Naive thymus-derived CD8-positive, alpha-beta T cell (primary cell): ENCODE results near the gene MZB1. TPM values are rescaled to one million over a fixed set of nuclear protein-coding genes. Genes with fewer than 3 reads are reported as not detected.

ENCODE experiments used
- ATAC-seq, 2 donors: fragments of 150-1000 bp; cut with Tn5 transposase in 1 of 2; sonication (Bioruptor Pico), chemical (Tn5 transposase) in 1 of 2; 1 replicate in 1 of 2; 2 replicates in 1 of 2; pipeline ENCODE4 v1.10.0; 2021; ENCODE audit warnings: mild to moderate bottlenecking in 2 of 2, moderate library complexity in 2 of 2
- POLR2A ChIA-PET: fragments of 350-600 bp; sonication (Branson Sonifier 250); formaldehyde crosslinking; loops from one replicate; lab custom pipeline; 2021; ENCODE audit warnings: antibody characterized with exemption; lab: Charles Lee
- DNase-seq, 10 donors: peaks; one replicate each; pipeline versions ENCODE4 v3.0.0 to v3.0.0-alpha.2; 2020 to 2022
- H3K27ac Mint-ChIP-seq, 10 donors: one replicate each; pipeline ENCODE4 v1.8.0; 2020 to 2022; ENCODE audit warnings: mild to moderate bottlenecking in 10 of 10, mixed read lengths in 10 of 10, moderate library complexity in 4 of 10, inconsistent platforms in 1 of 10
- H3K27me3 Mint-ChIP-seq, 5 donors: one replicate each; pipeline ENCODE4 v1.8.0; 2021 to 2022; ENCODE audit warnings: mixed read lengths in 5 of 5
- H3K36me3 Mint-ChIP-seq, 3 donors: one replicate each; pipeline ENCODE4 v1.8.0; 2020 to 2022; ENCODE audit warnings: mixed read lengths in 3 of 3, mild to moderate bottlenecking in 2 of 3, inconsistent platforms in 1 of 3
- H3K4me1 Mint-ChIP-seq, 4 donors: one replicate each; pipeline ENCODE4 v1.8.0; 2021 to 2022; ENCODE audit warnings: mixed read lengths in 4 of 4
- H3K4me3 Mint-ChIP-seq, 10 donors: one replicate each; pipeline ENCODE4 v1.8.0; 2020 to 2022; ENCODE audit warnings: mild to moderate bottlenecking in 10 of 10, mixed read lengths in 10 of 10, moderate library complexity in 6 of 10, inconsistent platforms in 1 of 10
- H3K9me3 Mint-ChIP-seq, 9 donors: one replicate each; pipeline ENCODE4 v1.8.0; 2020 to 2022; ENCODE audit warnings: mixed read lengths in 9 of 9, mild to moderate bottlenecking in 3 of 9, inconsistent platforms in 1 of 9, moderate library complexity in 1 of 9
- polyA plus RNA-seq, 3 donors: library from polyadenylated mRNA; unstranded; fragments of 300-500 nt; fragmentation: Illumina TruSeq; gene quantifications; one replicate each; pipeline ENCODE4 v1.2.3, GENCODE V29; 2021
- total RNA-seq, 8 experiments: library from RNA in 2 of 8; stranded (reverse) in 2 of 8; gene quantifications; one replicate each; pipeline ENCODE4 v1.2.3 and lab custom pipeline; 2021 to 2026

The MZB1 gene, protein sequence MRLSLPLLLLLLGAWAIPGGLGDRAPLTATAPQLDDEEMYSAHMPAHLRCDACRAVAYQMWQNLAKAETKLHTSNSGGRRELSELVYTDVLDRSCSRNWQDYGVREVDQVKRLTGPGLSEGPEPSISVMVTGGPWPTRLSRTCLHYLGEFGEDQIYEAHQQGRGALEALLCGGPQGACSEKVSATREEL
- 1 to 10 TPM; 2.2 to 2.5 TPM for total RNA-seq
- under 1 TPM in 2 of 3 donors, not detected in 1; 0.37 to 0.84 TPM for polyA plus RNA-seq
- 0.15 to 1.0 (median 0.40) reads per million in 6 experiments for total RNA-seq (lab: John Stamatoyannopoulos, UW)

DNA sequence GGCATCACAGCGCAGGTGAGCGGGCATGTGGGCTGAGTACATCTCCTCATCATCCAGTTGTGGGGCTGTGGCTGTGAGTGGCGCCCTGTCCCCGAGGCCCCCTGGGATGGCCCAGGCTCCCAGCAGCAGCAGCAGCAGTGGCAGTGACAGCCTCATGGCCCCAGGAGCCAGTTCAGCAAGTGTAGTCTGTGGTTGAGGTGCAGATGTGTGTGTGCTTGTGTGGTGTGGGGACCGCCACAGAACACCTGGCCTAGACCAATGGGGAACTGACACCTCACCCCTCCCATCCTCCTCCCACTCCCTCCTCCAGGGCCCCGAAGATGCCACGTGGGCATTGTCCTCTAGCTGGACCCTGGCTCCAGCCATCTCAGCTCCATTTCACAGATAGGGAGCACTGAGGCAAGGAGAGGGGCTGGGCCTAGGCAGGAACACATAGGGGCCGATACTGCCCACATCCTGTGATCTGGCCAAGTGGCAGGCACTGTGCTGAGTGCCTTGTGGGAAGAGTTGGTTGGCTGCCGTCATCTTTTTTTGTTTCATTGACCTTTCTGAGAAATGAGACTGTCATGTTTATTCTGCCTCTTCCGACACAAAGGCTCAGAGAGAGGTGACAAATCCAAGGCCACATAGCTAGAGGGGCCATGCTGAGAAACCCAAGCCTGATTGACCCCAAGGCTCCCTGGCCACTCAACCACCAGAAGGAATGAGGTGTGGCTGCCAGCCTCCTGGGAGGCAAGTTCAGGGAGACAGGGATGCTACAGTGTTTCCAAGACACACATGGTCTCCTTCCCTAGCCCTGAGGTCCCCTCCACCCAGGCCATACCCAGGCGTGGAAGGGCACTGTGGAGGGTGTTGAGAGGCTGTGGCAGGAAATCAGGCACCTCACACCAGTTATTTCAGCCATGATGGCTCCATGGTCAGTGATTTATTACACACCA lies at the start of gene MZB1:
Gene MZB1 (minus strand): TSS at position 213 of the 938 bp plus-strand sequence. CDS start 57 bp downstream, at position 156.
- H3K27me3 Mint-ChIP-seq: peaks cover 0 to under 1% (median 0%) of the 10 kb centered on the region in 5 donors
- POLR2A ChIA-PET: interaction anchor here (1.1 kb wide), 1 partner anchor 48 kb away, joined by 8 read pairs; the partner anchor contains the start of gene PAIP2
- ATAC-seq: peak; percentile 11 to 34
- no peaks in the 10 kb centered on the region for H3K36me3 Mint-ChIP-seq
- no peaks in the 10 kb centered on the region for H3K9me3 Mint-ChIP-seq
- peak in 7 of 10 donors; percentile 38 to 75 (median 53) for DNase-seq
- H3K27ac Mint-ChIP-seq: peak within 1 kb of the TSS; percentile 14 to 90 (median 74)
- peaks cover 23 to 65% (median 63%) of the 10 kb centered on the region in 4 donors for H3K4me1 Mint-ChIP-seq
- peak within 1 kb of the TSS in 6 of 10 donors; percentile 11 to 87 (median 66) for H3K4me3 Mint-ChIP-seq

DNA sequence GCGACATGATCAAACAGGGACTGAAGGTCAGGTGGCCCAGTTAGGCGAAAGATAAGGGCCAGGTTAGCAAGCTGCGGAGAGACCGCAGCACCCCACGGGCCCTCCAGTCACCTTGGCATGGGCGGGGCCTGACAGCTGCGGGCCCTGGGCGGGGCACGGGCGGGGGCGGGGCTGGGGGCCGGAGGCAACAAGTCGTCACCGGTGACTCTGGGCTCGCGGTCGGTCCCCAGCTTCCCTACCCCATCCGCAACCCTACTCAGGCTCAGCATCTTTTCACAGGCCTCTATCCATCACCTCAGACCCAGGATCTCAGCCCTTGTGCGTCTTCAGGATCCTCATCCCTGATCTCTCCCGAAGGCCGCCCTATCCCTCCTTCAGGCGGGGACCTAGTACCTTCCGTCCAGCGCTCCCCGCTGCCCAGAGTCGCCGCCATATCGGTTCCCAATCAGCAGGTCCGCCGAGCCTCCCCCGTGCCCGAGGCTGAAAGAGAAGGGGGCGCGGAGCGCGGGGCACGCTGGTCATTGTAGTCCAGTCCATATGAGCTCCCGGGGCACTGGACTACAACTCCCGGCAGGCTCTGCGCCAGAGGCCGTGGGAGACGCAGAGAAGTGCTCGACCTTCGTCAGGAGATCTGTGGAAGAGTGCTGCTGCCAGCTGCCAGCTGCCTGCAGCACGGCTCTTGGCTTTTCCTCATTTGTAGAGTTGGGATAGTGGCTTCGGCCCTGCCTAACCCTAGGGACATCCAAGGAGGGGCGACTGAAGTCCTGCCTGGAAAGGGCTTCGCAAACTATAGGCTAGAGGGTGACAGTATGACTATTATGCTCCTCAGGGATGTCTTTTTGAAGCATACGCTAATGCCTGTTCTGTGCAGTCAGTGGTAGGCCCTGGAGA lies 49.5 kb upstream of the MZB1 start, which contains the start of gene DNAJC18:
Gene DNAJC18 (minus strand): TSS at position 513 of the 891 bp plus-strand sequence. CDS start 80 bp downstream, at position 433.
- POLR2A ChIA-PET: interaction anchor here (0.6 to 3.8 kb wide), 19 partner anchors 8 to 128 kb away, joined by 3 to 30 read pairs (median 4); partner anchors contain the start of genes ECSCR, PAIP2, SMIM33 and SPATA24
- Mint-ChIP-seq H3K4me3 (peak within 1 kb of the TSS; percentile 93 to 100 (median 98)), H3K27me3 (peaks cover 0 to 2% (median 0%) of the 10 kb centered on the region in 5 donors), H3K9me3 (no peaks in the 10 kb centered on the region), H3K27ac (peak within 1 kb of the TSS; percentile 97 to 100 (median 99)), H3K4me1 (peaks cover 21 to 38% (median 34%) of the 10 kb centered on the region in 4 donors), H3K36me3 (peaks cover 0 to 13% (median 0%) of the 10 kb centered on the region in 3 donors)
- ATAC-seq (peak; percentile 93), DNase-seq (peak; percentile 81 to 93 (median 86))

DNA sequence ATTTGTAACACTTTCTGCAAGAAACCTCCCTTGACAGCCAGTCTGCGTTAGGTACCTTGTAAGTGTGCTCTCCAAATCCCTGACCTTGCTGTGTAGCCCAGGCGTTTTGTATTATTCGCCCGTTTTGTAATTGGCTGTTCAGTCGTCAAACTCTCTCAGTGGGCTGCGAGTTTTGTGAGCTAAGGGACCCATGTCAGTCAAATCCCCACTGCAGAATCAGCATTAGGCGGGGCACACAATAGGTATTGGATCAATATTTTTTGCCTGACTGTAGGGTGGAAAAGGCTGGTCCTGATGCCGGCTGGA lies 48.9 kb upstream of the MZB1 start:
- H3K27ac Mint-ChIP-seq: peak overlapping the region; percentile 82 to 100 (median 99)
- peak in 1 of 2 donors; percentile 1 for ATAC-seq

DNA sequence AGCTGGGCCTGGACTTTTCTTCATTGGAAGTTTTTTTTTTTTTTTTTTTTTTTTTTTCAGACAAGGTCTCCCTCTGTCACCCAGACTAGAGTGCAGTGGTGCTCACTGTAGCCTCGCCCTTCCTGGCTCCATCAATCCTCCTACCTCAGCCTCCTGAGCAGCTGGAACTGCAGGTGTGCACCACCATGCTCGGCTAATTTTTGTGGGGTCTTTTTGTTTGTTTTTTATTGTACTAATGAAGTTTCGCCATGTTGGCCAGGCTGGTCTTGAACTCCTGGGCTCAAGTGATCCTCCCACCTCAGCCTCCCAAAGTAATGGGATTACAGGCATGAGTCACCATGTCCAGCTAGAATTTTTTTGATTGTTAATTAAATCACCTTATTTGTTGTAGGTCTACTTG lies 46.0 kb upstream of the MZB1 start:
- Mint-ChIP-seq H3K4me1 (peaks cover 14 to 24% (median 20%) of the 10 kb centered on the region in 4 donors), H3K36me3 (peaks cover 0 to 21% (median 0%) of the 10 kb centered on the region in 3 donors), H3K4me3 (no peak overlapping the region), H3K9me3 (no peaks in the 10 kb centered on the region), H3K27ac (no peak overlapping the region), H3K27me3 (no peaks in the 10 kb centered on the region)
- POLR2A ChIA-PET: interaction anchor here (0.6 to 0.7 kb wide), 2 partner anchors 35 to 323 kb away, joined by 3 read pairs; no protein-coding TSS in a partner anchor
- no peak for DNase-seq
- ATAC-seq: no peak

More for the DNA sequence above, 48.9 kb upstream of the MZB1 start:
- H3K9me3 Mint-ChIP-seq: no peaks in the 10 kb centered on the region
- POLR2A ChIA-PET: interaction anchor here (0.8 to 3.8 kb wide), 16 partner anchors 9 to 129 kb away, joined by 3 to 30 read pairs (median 4); partner anchors contain the start of genes ECSCR, PAIP2, SMIM33 and SPATA24
- H3K36me3 Mint-ChIP-seq: peaks cover 0 to 15% (median 0%) of the 10 kb centered on the region in 3 donors
- peak overlapping the region; percentile 93 to 100 (median 98) for H3K4me3 Mint-ChIP-seq
- H3K4me1 Mint-ChIP-seq: peaks cover 17 to 33% (median 28%) of the 10 kb centered on the region in 4 donors
- H3K27me3 Mint-ChIP-seq: peaks cover 0 to 2% (median 0%) of the 10 kb centered on the region in 5 donors
- DNase-seq: no peak

DNA sequence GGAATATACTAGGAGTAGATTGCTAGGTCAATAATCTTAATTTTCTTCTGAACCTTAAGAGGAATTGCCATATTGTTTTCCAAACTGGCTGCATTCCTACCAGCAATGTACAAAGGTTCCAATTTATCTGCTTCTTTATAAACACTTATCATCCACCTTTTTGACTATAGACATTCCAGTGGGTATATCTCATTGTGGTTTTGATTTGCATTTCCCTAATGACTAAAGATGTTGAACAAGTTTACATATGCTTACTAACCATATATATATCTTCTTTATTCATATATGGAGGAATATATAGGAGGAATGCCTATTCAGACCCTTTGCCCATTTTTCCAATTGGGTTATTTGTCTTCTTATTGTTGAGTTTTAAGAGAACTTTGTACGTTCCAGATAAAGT lies 42.0 kb upstream of the MZB1 start:
- no peak for ATAC-seq
- POLR2A ChIA-PET: no interaction called here
- Mint-ChIP-seq H3K27ac (peak overlapping the region in 2 of 10 donors; percentile 19 to 78), H3K9me3 (no peaks in the 10 kb centered on the region), H3K4me1 (peaks cover 2 to 15% (median 10%) of the 10 kb centered on the region in 4 donors), H3K27me3 (no peaks in the 10 kb centered on the region), H3K36me3 (peaks cover 0 to 31% (median 0%) of the 10 kb centered on the region in 3 donors), H3K4me3 (no peak overlapping the region)
- no peak for DNase-seq

DNA sequence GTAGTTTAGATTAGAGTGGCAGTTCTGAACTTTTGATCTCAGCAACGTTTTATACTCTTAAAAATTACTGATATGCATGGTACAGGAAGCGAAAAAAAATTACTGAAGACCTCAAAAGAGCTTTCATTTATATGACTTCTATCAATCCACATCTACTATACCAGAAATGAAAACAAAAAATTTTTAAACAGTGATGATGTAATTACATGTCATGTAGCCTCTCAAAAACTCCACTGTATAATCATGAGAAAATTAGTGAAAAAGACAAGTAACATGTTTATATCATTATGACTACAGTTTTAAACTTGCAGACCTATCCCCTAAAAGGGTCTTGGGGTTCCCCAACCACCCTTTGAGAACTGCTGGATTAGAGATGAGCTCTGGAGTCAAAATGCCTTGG lies 40.3 kb upstream of the MZB1 start:
- peak overlapping the region in 5 of 10 donors; percentile 25 to 56 (median 38) for H3K4me3 Mint-ChIP-seq
- ATAC-seq (peak; percentile 85 to 95), DNase-seq (peak in 3 of 10 donors; percentile 31 to 58 (median 57))
- H3K4me1 Mint-ChIP-seq: peaks cover 2 to 15% (median 10%) of the 10 kb centered on the region in 4 donors
- POLR2A ChIA-PET: interaction anchor here (0.7 to 1.6 kb wide), 5 partner anchors 9 to 135 kb away, joined by 3 to 8 read pairs (median 5); partner anchors contain the start of genes DNAJC18 and STING1
- peak overlapping the region in 9 of 10 donors; percentile 60 to 91 (median 87) for H3K27ac Mint-ChIP-seq
- peaks cover 0 to 37% (median under 1%) of the 10 kb centered on the region in 3 donors for H3K36me3 Mint-ChIP-seq
- no peaks in the 10 kb centered on the region for H3K27me3 Mint-ChIP-seq
- H3K9me3 Mint-ChIP-seq: no peaks in the 10 kb centered on the region

DNA sequence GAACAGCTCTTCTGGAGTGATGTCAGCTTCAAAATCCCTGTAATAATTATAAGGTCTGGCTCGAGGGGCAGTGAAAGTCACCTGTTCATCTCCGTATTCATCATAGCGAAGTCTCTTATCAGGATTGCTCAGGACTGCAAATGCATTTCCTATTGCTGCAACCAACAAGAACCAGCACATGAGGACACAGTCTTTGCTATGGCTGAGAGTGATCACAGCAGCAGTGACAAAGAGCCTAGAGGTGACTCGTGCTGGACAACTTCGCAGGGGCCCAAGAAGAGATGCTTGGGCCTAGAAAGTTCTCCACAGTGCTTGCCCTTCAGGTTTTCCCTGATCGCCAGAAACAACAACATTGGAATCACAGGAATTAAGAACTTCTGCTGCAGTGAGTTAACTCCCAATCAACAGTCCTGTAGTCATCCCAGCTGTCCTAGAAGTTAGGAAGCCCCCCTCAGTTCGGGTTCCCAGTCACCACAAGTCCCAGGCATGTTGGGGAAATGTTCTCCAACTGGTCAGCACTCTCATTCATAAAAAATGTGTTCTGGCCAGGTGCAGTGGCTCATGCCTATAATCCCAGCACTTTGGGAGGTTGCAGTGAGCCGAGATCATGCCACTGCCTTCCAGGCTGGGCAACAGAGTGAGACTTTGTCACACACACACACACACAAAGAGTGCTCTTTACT lies 36.6 kb upstream of the MZB1 start:
- peaks cover 6 to 22% (median 15%) of the 10 kb centered on the region in 4 donors for H3K4me1 Mint-ChIP-seq
- DNase-seq (no peak), ATAC-seq (no peak)
- H3K27me3 Mint-ChIP-seq: no peaks in the 10 kb centered on the region
- no peak overlapping the region for H3K4me3 Mint-ChIP-seq
- H3K27ac Mint-ChIP-seq: no peak overlapping the region
- POLR2A ChIA-PET: no interaction called here
- peaks cover 4 to 48% (median 16%) of the 10 kb centered on the region in 3 donors for H3K36me3 Mint-ChIP-seq
- no peaks in the 10 kb centered on the region for H3K9me3 Mint-ChIP-seq

DNA sequence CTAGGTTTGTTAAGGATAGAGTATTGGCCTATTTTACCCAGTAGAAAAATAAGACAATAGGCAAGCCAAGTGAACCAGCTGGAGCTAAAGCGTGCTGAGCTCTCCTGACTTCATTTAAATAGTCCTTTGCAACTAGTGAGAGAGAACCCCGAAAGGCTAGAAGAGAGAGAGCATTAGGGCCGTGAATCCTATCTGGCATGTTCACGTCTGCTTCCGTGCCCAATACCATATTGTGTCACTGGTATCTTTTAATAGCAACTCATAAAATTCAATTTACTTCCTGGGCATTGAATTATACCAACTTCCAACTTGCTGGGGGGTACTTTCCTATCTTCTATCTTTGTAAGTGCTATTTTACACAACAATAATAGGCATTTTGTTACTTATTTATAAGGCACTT lies 35.8 kb upstream of the MZB1 start:
- Mint-ChIP-seq H3K27ac (no peak overlapping the region), H3K36me3 (peaks cover 4 to 50% (median 16%) of the 10 kb centered on the region in 3 donors), H3K27me3 (no peaks in the 10 kb centered on the region), H3K4me1 (peaks cover 4 to 19% (median 15%) of the 10 kb centered on the region in 4 donors), H3K9me3 (no peaks in the 10 kb centered on the region), H3K4me3 (no peak overlapping the region)
- no peak for DNase-seq
- POLR2A ChIA-PET: interaction anchor here (0.6 kb wide), 1 partner anchor 26 kb away, joined by 3 read pairs; no protein-coding TSS in a partner anchor
- no peak for ATAC-seq

DNA sequence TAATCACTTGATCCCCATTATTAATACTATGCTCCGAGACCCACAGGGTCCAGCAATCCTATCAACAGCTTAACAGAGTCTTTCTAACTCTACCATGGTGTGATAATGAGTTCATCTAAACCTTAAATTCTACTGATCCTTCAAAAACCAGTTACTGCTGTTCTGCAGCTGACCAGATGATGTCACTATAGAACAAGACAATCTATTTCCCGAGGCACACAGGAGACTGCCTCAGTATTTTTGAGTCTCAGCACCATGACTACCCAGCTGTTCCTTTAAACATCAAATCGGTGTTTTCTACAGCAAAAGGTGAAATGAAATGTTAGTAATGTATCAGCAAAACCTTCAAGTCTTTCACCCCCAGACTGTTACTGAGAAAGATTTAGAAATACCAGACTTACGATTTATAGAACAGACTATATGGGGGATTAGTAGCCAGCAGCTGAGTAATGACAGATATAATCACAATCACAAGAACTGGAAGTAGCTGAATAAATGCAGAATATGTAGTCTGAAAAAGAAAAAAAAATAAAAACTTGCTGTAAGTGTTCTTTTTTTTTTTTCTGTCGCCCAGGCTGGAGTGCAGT lies 32.7 kb upstream of the MZB1 start:
- Mint-ChIP-seq H3K4me1 (peaks cover 4 to 7% (median 5%) of the 10 kb centered on the region in 4 donors), H3K4me3 (no peak overlapping the region), H3K36me3 (peaks cover 4 to 63% (median 36%) of the 10 kb centered on the region in 3 donors), H3K27ac (peak overlapping the region in 5 of 10 donors; percentile 10 to 81 (median 70)), H3K27me3 (no peaks in the 10 kb centered on the region), H3K9me3 (no peaks in the 10 kb centered on the region)
- DNase-seq: peak in 9 of 10 donors; percentile 41 to 84 (median 67)
- POLR2A ChIA-PET: interaction anchor here (0.8 to 4.0 kb wide), 9 partner anchors 17 to 138 kb away, joined by 3 to 50 read pairs (median 4); partner anchors contain the start of genes DNAJC18, SMIM33 and STING1
- ATAC-seq: peak; percentile 98 to 99
